HG02870 (cell line): ENCODE results near the gene LBH.

ENCODE experiments used
- ATAC-seq: cut with Tn5 transposase; IDR thresholded peaks from one replicate; pipeline ENCODE4 v1.9.1; 2021; ENCODE audit warnings: mild to moderate bottlenecking, moderate library complexity; ENCODE audit not compliant: unreplicated experiment

LBH gene

DNA sequence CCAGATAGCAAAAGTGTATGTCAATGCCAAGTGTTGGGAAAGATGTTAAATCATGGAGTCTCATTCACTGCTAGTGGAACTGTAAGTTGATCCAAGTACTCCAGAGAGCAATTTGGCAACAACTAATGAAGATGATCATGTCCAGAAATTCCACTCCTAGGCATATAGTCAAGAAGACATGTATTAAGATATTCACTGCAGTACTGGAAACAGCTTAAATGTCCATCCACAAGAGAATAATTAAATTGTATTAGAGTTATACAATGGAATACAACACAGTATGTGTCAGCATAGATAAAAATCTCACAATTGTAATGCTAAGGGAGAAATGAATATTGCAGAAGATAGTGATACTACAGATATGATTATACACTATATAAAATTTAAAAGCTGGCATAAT is 15.2 kb upstream of the LBH start:
- ATAC-seq, result no peak

DNA sequence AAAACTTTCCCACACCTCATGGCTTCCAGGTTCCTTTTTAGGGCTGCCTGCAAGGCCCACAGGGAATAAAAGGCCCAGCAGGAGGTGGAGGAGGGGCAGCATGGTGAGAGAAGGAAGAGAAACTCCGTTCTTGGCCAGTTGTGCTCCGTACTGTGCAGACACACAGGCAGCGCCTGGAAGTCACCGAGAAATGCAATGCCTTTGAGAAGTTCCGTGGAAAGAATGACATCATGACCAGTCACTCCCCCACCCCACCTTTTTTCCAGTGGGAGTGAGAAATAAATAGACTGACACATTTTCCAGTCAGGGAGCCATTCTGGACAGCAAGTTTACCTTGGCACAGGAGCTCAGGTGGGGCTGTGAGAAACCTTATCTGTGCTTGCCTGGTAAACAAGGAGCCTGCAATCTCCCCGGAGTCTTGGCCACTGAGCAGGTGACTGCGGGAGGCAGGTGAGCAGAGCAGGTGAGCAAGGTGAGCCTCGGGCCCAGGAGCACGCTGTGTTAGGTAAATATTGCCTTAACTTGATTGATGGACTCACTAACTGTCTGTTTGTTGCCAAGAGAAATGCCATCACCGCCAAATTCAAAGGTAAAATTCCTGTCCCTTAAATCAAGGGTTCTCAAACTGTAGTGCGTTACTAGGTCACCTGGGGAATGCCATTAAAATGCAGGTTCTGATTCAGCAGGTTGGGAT is 13.5 kb upstream of the LBH start:
- ATAC-seq, result no peak

DNA sequence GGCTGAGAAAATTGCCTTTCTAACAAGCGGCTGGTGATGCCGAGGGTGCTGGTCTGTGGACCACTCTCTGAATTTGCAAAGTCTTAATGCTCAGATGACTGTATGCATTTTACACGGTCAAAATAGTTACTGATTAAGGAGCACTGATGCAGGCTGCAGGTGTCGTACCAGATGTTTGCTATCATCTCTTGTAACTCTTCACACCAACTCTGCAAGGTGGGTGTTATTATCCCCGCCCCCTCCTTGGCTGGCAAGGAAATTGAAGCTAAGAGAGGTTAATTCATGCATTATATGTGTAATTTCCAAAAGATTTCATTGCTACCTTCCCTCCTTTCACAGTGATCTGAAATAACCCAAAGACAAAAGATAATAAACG is 13.0 kb upstream of the LBH start:
- no peak for ATAC-seq

DNA sequence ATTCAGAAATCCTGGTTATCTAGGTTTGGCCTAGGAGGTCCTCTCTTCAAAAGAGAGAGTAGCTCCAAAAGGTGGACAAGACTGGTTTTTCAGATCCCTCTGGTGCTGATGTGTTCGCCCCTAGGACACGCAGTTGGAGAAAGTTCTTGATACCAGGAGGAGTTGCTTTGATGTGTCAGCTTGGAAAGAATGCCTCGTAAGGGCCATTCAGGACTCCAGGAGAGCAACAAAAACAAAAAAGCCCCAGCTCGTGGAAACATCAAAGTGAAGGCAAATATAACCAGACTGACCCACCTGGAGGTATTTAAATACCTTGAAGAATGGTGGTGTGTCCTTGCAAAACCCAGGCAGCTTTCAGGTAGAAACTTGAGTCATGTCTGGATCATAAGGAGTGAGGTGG is 12.5 kb upstream of the LBH start:
- no peak for ATAC-seq

DNA sequence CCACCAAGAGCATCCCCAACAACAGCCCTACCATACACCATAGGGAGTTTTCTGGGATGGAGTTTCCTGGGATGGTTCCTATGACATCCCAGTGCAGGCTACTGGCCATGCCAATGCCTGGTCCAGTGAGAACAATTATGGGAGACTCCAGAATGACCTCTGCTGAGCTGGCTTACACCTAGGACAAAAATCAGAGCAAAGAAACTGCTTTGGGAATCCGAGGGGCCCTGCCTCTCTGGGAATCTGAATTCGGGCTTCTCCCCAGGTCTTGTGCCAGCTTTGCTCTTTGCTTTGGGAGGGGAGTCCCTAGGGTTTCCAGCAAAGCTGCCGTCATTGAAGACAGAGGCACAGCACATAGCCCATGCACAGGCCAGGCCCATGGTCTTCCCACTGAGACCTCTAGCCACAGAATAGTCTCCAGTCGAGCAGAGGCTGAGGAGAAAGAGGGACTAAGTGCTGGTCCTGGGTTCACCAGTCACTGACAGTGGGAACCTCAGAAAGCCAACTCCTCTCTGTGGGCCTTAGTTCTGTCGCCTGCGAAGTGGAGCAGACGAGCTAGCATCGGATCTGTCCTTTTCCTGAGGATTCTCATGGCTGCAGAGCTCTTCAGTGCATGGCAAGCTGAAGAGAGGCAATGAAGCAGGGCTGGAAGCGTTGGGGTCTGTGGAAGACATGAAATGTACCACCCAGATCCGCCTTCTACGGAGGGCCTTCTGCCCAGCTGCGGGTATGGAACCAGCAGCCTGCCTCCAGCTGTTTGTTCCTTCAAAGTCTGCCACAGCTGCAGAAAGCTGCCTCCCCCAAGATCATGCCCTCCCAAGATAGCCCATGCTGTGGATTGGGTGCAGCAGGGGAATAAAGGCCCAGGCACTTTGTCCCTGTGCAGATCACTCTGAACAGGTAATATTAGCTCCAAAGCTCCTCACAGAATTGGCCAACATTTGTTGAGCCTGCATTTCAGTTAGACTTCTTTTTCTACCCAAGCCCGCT is 11.2 kb upstream of the LBH start:
- ATAC-seq, result no peak

DNA sequence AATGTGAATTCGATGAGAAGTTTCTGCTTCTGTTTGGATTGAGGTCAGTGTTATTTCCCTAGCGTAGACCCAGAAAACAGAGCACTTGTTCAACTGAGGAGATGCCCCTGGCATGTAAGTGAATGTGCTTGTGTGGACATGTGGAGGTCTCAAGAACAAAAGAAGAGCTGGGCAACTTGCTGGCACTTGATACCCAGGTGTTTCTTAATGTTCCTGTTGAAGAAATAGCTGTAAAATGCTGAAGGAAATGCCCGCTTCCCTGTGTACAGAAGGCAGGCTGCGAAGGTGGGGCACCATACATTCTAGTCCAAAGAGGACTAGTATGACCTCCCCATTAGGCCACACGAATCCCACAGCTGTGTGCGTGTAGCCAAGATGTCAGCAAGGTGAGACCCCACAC is 9.8 kb upstream of the LBH start:
- no peak for ATAC-seq

DNA sequence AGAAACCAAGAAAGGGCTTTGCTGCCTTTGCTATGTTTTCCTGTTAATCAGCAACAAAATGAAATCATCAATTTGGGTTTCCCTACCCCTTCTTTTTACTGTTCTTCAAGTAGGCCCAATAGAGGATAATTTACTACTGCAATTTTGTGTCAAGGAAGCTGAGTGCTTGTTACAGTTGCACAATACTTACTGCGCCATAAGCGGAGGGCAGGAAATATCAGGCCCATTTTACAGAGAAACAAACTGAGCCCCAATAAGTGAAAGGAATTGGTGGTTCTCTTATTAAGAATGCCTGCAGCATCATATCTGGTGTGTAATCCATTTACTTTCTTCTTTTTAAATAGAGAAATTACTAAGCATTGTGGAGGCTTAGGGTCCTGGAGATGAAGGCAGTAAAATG is 9.3 kb upstream of the LBH start:
- ATAC-seq, result no peak

DNA sequence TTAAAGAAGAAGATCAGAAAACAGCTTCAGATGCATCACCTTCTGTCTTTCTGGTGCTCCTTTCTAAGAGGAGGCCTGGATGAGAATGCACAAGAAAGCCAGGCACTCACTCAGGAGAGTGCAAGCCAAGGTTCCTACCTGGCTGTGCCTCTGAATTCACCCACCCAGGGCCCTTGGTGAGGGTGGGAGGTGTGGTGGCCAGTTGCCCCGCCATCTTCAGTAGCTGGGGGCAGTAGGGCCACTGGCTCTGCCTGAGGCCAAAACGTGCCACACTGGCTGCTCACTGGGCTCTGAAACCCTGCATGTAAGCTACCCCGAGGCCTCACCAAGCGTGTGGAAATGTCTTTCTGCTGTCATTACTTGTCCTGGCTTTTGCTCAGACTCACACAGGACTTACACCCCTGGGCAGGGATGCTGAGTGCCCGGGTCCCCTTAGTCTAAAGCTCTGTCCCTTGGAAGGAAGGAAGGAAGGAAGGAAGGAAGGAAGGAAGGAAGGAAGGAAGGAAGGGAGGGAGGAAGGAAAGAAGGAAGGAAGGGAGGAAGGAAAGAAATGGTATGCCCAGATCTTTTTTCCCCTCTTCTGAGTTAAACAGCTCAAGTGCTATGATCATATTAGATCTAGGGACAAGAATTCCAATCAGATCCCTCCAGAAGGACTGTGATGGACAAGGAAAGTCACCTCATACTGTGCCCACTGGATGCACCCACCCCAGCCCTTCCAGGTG is 8.5 kb upstream of the LBH start:
- ATAC-seq, result no peak

DNA sequence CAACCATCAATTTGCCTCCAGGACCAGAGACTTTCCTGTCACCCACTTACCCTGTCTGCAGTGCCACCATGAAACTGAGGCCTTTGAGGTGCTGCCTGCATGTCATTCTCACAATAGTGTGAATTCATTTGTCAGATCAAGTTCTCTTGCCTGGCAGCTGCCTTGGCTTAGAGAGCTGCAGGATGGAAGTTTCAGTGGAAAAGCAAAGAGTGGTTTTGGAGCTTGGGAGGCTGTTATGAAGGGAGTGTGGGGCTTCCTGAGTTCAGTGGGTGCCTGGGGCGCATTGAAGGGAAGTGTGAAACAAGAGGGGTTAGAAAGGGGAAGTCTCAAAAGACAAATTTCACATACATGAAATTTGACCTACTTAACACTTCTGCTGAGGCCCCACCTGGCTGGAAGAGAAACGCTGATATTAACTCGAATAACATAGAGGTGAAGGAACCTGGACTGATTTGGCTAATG is 7.9 kb upstream of the LBH start:
- peak; percentile 57 for ATAC-seq

DNA sequence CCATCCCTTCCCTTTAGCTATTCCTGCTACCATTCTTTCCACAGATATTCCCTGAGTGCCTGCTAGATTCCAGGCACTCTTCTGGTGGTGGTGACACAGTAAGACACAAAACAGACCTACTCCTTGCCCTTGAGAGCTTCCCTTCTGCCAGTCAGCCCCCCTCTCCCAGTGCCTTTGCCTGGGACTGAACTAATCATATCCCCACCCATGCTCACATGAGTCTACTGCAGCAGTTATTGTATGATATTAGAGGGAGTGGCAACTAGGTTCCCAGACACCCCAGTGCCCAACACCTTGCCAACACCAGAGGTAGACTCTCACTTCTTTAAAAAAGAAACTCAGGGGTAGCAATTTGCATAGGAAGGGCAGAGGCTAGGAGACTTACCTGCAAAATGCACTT is 7.2 kb upstream of the LBH start:
- ATAC-seq, result no peak

DNA sequence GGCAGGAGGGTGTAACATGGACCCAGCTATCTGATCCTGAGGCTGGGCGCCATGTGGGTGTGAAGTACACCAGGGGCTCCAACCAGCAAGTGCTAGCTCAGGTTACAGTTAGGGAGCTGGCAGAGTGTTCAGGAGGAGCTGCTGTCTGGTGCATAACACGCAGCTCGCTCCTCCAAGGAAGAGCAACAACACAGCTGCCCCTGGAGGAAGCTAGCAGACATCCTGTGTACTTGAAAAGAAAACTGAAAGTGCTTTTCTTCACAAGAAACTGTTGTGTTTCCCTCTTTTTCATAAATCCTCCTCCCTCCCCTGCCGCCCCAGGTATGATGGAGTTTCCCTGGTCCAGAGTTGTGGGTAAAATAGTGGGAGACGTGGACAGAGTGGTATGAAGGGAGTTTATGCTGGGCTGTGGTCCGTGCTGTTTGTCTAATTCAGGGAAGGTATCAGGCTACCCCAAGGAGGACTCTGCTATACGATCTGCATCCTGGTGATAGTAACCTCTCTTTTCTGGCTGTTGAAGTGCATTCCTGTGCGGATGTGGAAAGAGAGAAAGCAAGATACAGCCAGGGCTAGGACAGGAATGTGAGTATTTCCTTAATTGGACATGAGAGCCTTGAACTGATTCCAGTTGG is 6.1 kb upstream of the LBH start:
- no peak for ATAC-seq

DNA sequence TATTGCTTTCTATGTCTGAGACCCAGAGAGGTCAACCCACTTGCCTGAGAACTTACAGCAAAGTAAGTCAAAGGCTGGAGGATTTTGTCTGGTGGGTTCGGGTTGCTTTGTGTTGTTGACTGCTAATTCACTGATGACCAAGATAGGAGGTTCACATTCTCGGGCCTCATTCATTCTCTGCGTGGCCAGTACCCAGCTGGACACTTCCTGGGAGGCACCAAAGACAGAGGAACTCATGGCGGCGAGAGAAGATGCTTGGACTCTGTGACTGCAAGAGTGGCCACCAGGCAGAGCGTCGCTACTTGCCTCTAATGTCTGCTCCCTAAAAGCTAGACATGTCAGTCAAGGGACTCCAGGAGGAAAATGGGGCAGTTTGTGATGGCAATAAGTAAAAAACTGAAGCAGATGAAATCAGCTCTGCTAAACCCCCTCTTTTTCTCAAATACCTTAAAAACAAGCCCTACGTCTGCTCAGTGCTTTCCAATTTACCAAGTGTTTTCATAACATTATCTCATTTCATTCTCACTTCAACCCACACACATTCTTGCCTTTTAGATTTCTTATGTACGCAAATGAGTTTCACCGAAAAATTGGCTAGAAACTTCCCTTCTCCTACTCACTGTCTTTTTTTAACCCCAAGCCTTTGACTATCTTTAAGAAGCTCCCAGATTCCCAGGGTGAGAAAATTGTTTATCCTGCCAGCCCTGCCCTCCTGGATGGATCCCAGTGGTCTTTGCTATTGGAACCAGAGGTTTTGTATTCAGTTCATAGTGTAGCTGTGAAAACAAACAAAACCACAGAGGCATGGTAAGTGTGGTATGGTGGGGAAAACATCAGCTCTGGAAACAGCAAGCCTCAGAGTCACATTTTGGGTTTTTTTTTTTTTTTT is 4.9 kb upstream of the LBH start:
- ATAC-seq, result peak; percentile 50

DNA sequence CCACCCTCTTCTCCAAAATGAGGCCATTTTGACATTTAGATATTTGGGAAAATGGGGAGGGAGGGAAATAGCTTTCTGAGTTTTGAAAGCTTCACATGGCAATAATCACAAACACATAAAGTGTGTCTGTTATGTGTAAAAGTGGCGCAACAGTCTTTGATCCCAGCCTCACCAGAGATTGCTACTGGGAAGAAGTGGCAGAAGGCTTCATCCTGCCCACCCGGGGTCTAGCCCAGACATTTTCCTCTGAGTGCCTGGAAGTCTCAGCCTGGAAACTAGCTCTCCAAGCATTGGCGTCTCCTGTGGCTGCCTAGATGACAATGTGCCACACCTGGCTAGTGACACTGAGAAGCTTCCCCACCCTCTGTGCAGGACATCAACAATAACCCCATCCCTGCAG is 1.7 kb upstream of the LBH start:
- no peak for ATAC-seq

DNA sequence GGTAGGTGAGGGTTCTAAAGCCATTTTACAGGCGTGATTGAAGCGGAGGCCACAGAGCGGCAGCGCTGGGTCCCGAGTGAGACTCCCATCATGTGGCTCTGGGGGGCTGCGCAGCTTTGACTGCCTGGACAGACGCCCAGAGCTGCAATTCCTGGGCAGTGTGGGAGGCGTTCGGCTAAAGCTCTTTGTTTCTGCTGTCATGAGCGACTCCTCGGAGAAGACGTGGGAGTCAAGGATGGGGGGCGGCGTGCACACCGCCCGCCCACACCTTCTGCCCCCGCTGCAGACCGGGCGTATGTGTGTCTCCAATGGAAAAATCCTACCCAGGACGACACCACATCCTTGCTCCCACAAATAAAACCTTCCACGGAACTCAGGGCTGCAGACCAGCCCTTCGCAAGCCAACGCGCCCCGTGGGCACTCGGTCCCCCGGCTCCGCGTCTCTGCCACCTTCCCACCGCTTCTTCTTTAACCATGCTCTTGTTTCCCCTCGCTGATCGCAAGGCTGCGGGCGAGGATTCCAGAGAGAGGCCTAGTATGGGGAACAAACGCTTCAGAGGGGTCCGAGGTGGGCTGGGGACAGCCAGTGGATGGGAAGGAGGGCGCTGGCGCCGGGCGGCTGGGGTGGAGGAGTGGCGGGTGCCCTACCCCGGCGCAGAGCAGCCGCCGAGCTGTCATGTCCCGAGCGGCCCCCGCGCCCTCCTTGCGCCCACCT is 680 bp upstream of the LBH start:
- ATAC-seq, result no peak

DNA sequence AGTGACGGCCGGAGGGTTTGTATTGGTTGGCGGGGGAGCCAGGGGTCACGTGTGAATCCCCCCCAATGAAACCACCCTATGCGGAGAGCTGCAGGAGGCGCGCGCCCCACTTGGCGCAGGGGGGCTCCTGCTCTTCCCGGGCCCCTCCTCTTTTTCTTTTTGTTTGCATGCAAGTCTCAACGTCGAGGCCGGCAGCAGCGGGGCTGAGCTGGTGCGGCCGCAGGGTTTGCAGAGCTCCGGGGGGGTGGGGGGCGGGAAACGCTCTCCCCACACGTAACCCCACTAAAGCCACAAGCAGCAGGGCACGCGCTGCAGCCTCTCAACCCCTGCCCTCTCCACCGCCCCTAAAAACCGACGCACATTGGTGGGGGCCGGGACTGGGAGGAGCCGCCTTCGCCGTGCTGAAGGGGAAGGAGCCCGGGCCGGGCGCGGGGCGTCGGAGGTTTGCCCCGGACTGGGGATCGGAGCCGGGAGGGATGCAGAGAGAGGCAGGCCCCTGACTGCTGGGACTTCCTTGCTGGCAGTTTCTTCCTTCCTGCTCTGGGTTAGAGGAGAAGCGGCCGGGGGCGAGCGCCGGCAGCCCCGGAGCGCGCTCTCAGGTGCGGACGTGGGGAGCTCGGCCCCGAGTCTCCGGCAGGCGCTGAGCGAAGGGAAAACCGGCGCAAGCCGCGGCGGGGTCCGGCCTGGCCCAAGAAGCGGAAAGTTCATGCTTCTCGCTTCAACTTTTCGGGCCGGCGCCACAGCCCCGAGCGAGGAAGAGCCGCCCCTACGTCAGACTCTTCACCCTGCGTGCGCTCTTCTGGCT is 864 bp downstream of the LBH start:
- no peak for ATAC-seq

DNA sequence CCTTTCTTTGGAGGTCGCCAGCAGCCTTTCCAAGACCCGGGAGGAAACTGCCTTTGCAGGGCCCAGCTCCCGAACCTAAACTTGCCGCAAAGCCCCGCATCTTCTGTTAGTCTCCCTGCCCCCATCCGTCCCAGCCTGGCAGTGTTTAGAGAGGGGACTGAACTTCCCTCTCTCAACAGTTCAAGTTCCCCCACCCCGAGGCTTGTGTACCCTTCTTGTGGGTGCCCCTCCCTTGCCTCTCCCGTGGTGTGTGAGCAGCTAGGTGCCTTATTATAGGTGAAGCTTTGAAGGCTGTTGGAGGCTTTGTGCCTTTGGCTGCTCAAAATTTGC is 1.4 kb downstream of the LBH start:
- no peak for ATAC-seq

DNA sequence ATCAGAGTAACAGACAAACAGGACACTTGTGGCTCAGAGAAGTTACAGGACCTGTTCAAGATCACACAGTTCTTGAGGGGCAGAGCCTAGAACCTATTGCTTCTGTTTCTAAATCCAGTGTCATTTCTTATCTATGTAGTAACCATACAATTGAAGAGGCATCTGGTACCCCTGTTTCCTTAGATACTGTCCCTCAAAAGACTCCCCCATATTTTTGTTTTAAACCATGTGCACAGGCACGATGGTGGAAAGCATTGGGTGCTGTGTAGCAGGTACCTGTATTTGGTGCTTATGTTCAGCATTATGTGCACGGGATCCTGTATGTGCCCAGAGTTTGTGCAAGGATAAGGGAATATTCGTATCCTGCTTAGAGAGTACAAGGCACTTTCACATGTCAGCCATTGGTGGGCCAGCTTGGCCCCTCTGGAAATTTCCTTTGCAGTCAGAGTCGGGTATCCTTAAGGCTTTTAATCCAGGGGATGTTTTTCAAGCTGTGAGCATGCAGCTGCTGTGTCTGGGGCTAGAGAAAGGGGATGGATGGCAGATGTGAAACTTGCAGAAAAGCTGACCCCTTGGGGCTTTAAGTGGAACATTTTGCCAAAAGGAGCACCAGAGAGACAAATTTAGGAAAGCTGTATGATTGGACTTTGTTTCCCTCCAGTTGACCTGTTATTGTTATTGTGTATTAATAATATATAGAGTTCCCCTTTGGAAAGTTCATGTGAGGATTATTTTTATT is 2.1 kb downstream of the LBH start:
- no peak for ATAC-seq
